ENCODE measurements around the gene BPTF.
"Not testable (repeated sequence)": the region's sequence is repeated elsewhere in the genome, so short reads cannot be mapped to it uniquely, and the experiment has no call there.

The BPTF gene

DNA sequence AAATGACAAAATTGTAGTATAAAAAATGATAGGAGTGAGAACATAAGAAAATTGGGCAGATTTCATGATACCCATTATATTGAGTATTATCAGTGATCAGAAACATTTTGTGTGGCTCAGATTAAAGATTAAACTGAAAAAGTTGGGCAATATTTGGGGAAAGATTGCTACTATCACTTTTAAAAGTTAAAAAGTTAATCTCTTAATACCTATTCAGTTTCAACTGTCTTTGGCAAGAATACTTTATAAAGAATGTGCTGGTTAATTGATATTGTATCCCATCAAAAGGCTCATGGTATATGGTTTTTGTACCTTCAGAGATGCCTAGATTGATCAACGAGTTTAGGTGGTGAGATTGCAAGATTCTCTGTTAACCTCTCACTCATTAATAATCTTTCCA lies 55.8 kb downstream of the BPTF start:
- DNase-seq (ENCODE audit: low read depth): no peak

DNA sequence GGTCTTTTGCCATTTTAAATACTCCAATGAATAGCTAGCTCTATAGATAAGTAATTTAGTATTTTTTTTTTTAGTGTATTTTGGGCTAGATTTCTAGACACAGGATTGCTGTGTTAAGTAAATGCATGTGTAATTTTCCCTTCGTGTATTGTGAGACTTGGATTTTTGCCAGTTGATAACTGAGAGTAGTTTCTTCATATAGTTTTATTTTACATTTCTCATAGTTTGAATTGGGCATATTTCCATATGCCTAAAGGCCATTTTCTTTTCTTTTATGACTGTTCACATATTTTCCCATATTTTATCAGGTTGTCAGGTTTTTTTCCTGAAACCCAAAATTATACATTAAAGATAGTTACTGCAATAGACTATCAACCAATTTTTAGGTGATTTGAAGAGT lies 59.4 kb downstream of the BPTF start:
- no peak for DNase-seq (ENCODE audit: low read depth)

DNA sequence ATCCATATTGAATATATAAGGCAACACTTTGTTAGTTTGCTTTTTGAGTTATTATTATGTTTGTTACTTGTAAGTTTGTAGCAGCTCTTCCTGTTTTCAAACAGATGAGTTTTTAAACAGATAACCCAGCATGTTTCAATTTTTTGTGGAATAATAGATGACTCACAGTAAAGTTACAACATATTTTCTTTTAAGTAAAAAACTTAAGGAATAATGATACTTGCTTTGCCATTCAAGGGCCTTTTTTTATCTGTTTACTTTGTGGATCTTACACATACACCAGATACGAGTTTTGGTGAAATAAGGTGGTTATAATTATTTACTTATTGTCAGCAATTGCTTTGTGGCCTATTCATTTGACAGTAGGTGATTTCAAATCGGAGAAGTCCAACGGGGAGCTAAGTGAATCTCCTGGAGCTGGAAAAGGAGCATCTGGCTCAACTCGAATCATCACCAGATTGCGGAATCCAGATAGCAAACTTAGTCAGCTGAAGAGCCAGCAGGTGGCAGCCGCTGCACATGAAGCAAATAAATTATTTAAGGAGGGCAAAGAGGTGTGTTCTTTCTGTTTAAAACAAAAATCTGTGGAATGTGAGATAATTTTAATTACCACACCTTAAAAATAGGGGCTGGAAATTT lies 66.3 kb downstream of the BPTF start:
- peak; percentile 70 for DNase-seq (ENCODE audit: low read depth)

- no peak for DNase-seq (ENCODE audit: low read depth)
Observed at GRCh38 chr17:67902511-67903231, 77.4 kb downstream of the BPTF start.

GRCh38 chr17:67905298-67905697 lies 80.0 kb downstream of the BPTF start:
- DNase-seq (ENCODE audit: low read depth): not testable (repeated sequence)

GRCh38 chr17:67910117-67910803 lies 85.0 kb downstream of the BPTF start:
- DNase-seq (ENCODE audit: low read depth): not testable (repeated sequence)

DNA sequence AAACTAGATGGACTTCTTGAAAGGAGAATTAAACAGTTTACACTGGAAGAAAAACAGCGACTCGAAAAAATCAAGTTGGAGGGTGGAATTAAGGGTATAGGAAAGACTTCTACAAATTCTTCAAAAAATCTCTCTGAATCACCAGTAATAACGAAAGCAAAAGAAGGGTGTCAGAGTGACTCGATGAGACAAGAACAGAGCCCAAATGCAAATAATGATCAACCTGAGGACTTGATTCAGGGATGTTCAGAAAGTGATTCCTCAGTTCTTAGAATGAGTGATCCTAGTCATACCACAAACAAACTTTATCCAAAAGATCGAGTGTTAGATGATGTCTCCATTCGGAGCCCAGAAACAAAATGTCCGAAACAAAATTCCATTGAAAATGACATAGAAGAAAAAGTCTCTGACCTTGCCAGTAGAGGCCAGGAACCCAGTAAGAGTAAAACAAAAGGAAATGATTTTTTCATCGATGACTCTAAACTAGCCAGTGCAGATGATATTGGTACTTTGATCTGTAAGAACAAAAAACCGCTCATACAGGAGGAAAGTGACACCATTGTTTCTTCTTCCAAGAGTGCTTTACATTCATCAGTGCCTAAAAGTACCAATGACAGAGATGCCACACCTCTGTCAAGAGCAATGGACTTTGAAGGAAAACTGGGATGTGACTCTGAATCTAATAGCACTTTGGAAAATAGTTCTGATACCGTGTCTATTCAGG lies 85.9 kb downstream of the BPTF start:
- DNase-seq (ENCODE audit: low read depth): no peak

- DNase-seq (ENCODE audit: low read depth): no peak
Observed at GRCh38 chr17:67912088-67912487, 86.8 kb downstream of the BPTF start.

- DNase-seq (ENCODE audit: low read depth): no peak
Observed at GRCh38 chr17:67912656-67913055, 87.4 kb downstream of the BPTF start.

DNA sequence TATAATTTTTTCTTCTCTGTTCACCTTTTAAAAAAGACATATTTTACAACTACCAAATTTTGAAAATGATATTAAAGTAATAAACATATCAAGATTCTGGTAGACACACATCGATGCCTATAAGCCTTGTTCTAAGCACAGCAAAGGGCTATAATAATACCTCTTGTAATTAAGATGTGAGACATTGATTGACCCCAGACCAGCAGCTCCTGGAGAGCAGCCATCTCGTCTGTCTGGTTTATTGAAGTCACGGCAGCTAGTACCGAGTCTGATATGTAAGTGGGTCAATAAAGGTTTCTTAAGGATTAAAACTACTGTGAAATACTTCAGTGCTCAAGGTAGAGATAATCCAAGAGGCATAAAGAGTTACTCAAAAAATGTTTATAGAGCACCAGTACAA lies 94.9 kb downstream of the BPTF start:
- no peak for DNase-seq (ENCODE audit: low read depth)

DNA sequence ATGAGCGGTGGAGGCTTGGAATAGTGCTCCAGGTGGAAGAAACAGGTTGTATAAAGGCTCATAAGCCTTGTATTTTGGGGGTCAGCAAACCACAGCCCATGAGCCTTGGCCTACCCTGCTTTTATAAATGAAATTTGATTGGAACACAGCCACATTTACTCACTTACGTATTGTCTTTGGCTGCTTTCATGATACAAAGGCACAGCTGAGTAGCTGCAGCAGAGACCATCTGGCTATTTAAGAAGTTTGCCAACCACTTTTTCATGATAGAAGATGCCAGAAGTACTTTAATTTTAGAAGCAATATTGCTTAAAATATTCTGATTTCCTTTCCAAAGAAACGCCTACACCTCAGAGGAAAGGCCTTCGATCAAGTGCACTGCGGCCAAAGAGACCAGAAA lies 97.2 kb downstream of the BPTF start:
- DNase-seq (ENCODE audit: low read depth): no peak

DNA sequence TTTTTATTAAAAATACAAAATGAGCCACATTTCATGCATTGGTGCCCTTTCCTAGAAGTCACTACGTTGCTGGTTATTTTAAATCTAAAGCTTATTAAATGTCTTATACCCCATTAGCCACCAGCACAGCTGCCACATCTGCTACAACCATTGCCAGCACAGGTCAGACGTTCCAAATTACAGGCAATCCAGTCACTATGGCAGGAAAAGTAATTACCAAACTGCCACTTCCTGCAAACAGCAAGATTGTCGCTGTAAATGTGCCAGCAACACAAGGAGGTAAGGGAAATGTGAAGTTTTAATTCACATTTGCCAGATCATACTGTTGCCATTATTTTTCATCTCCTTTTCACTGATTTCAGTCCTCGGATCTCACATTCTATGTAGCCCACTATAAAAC lies 103.5 kb downstream of the BPTF start:
- not testable (repeated sequence) for DNase-seq (ENCODE audit: low read depth)

DNA sequence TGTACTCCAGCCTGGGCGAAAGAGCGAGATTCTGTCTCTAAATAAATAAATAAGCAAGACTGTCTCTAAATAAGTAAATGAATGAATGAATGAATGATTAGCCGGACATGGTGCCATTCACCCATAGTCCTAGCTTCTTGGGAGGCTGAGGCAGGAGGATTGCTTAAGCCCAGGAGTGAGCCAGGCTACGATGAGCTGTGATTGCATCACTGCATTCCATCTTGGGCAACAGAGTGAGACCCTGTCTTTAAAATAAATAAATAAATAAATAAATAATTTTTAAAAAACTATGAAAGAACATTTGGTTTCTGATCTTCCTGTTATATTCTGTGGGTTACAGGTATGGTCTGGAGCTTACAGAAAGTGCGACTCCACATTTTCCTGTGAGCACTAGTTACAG lies 105.9 kb downstream of the BPTF start:
- DNase-seq (ENCODE audit: low read depth): no peak

DNA sequence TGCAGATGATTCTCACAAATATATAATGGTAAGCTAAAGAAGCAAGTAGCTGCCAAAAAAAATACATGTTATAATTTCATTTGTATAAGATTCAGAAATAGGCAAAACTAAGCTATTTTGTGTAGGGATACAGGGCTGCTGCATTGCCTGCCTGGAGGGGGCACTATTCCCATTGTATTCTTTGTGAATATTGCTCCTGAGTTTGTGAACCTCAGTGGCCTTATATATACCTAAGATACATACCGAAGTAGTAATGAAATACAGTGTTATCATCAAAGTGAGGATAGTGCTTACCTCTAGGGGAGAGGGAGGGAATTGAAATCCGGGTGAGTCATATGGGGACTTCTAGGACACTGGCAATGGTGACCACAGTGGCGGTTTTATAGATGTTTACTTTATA lies 117.5 kb downstream of the BPTF start:
- peak; percentile 42 for DNase-seq (ENCODE audit: low read depth)

GRCh38 chr17:67944035-67944434 lies 118.7 kb downstream of the BPTF start:
- DNase-seq (ENCODE audit: low read depth): no peak

GRCh38 chr17:67946513-67946912 lies 121.2 kb downstream of the BPTF start:
- DNase-seq (ENCODE audit: low read depth): no peak

DNA sequence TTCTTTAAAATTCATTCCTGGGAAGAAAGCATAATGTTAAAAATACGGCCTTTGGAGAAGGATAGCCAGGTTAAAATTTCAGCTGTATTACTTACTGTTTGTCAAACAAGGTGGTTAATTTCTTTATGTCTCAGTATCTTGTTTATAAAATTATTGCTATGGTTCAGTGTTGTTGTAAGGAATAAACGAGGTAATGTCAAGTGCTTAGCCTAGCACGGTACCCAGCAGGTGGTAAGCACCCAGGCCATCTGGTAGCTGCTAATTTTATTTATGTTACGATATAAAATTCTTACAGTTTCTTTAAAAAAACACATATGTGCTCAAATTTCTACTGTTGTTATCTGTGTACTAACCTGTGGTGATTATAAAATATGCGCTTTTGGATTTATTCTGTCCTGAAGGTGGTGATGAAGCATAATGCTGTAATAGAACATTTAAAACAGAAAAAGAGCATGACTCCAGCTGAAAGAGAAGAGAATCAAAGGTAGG lies 122.1 kb downstream of the BPTF start:
- no peak for DNase-seq (ENCODE audit: low read depth)

GRCh38 chr17:67950945-67951344 lies 125.6 kb downstream of the BPTF start:
- no peak for DNase-seq (ENCODE audit: low read depth)

- DNase-seq (ENCODE audit: low read depth): no peak
Observed at GRCh38 chr17:67959510-67959909, 134.2 kb downstream of the BPTF start.

DNA sequence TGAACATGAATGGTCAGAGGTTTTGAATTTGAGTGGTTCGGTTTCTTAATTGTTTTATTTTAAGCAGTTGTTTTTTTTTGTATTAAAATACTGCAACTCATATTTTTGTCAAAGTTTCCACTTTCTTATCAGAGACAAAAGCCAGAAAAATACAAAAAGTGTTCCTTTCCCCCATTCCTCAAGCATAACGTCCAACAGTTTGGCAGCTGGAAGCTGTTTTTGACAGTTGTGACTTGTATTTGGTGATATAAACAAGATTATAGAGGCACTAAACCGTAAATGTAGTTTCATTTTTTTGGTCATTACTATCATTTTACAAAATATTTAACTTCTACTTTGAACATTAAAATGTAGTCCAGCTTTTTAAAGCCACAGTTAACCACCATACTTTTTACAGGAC lies 135.0 kb downstream of the BPTF start:
- not testable (repeated sequence) for DNase-seq (ENCODE audit: low read depth)

- not testable (repeated sequence) for DNase-seq (ENCODE audit: low read depth)
Observed at GRCh38 chr17:67962156-67962555, 136.9 kb downstream of the BPTF start.

DNA sequence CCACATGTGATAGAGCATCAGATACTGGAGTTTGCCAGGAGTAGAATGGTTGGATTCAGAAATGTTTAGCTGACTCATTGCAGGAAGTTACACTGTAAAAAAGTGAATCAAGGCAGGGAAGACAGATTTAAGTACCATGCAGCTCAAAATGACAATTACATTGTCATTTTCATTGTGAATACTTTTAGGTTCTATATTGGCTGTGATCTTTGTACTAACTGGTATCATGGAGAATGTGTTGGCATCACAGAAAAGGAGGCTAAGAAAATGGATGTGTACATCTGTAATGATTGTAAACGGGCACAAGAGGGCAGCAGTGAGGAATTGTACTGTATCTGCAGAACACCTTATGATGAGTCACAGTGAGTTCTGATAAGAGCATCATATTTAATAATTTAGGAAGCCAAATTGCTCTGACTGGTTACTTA lies 137.9 kb downstream of the BPTF start:
- peak; percentile 80 for DNase-seq (ENCODE audit: low read depth)
